ENCODE measurements around the gene IL17B. TPM values are rescaled to one million over a fixed set of nuclear protein-coding genes. Genes with fewer than 3 reads are reported as not detected.

Gene IL17B
- total RNA-seq, 1 experiment from 2014 or later = not detected

GRCh38 chr5:149324641-149325040 lies 54.5 kb downstream of the IL17B start:
- Histone ChIP-seq H3K9me3 (ENCODE audit: insufficient read depth, low read depth) (no peaks in the 10 kb centered on the region), H3K4me3 (no peak overlapping the region), H3K4me1 (replicated peaks; ENCODE audit: insufficient read depth) (peaks cover 3% of the 10 kb centered on the region; the same call in 1 of the 2 replicates), H2AFZ (no peak overlapping the region), H3K27ac (no peak overlapping the region), H3K79me2 (ENCODE audit: low read depth) (no peaks in the 10 kb centered on the region), H3K27me3 (ENCODE audit: insufficient read depth, low read depth) (no peaks in the 10 kb centered on the region), H3K4me2 (no peak overlapping the region), H4K20me1 (ENCODE audit: insufficient read depth) (no peaks in the 10 kb centered on the region), H3K36me3 (ENCODE audit: low read depth) (no peaks in the 10 kb centered on the region), H3F3A (ENCODE audit: insufficient read depth, low read depth) (no peaks in the 10 kb centered on the region), H3K9me2 (ENCODE audit: insufficient read depth) (no peaks in the 10 kb centered on the region)
- no TSS peak for BruUV-seq (replicated peaks)
- CTCF ChIA-PET = interaction anchor here (0.6 kb wide), 1 partner anchor 244 kb away, joined by 3 read pairs; no protein-coding TSS in a partner anchor
- no peak for DNase-seq
- TF ChIP-seq EZH2 (IDR thresholded peaks at IDR 0.05; ENCODE audit: low read depth) (no peak), CTCF (conservative IDR thresholded peaks at IDR 0.05) (no peak)
- intact Hi-C loops (cut with micrococcal nuclease; ENCODE audit: unreplicated experiment) = loop anchor here (5.0 kb wide), 1 partner anchor 33 kb away; the partner anchor contains the start of gene PCYOX1L
- POLR2A ChIA-PET (ENCODE audit: unreplicated experiment) = no interaction called here

Other genes starting within 250 kb of the IL17B start
- 101 and 111 TPM in 2 replicates for gene ABLIM3, start 237.8 kb downstream of the IL17B start, total RNA-seq (2021)
- gene AFAP1L1, start 107.4 kb downstream of the IL17B start, total RNA-seq (2021) = 9.6 and 13.2 TPM in 2 replicates
- 32.4 and 36.9 TPM in 2 replicates for gene GRPEL2, start 33.8 kb downstream of the IL17B start, total RNA-seq (2021)
- 7.4 and 8.3 TPM in 2 replicates for gene PCYOX1L, start 21.2 kb downstream of the IL17B start, total RNA-seq (2021)
- gene CSNK1A1, start 172.1 kb upstream of the IL17B start, total RNA-seq (2021) = 300 and 334 TPM in 2 replicates
- gene ARHGEF37, start 202.2 kb upstream of the IL17B start, total RNA-seq (2021) = 5.5 and 8.6 TPM in 2 replicates